ENCODE measurements around the gene FBXO46. TPM values are rescaled to one million over a fixed set of nuclear protein-coding genes. Genes with fewer than 3 reads are reported as not detected.

Gene FBXO46
- total RNA-seq, 1 experiment from 2014 or later = 45.5 TPM

DNA sequence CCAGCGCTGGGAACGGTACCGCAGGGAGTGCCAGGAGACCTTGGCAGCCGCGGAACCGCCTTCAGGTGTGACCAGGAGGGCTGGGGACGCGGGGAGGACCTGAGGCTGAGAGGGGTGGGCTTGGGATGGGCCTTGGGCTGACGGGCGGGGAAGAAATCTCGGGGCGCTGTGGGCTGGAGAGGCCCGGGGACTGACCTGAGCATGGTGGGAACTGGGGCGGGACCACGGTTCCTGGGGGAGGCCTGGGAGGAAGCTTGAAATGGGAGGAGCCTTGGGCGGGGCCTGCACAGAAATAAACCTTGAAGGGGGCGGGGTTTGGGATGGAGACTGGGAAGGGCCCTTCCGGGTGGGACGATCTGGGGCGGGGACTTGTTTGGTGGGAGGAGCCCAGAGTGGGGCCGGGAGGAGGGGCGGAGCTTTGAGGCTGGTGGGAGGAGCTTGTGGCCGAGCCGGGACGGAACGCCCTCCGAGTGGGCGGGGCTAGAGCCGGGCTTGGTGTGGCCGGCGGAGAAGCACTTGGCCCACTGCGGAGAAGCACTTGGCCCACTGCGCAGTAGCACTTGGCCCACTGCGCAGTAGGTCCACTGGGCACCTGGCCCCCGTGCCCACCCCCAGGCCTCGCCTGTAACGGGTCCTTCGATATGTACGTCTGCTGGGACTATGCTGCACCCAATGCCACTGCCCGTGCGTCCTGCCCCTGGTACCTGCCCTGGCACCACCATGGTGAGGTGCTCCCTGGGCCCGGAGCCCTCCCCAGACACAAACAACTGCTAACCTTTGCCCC, 59.8 kb downstream of the FBXO46 start:
- Histone ChIP-seq H2AFZ (peak overlapping the region; percentile 69), H3F3A (ENCODE audit: insufficient read depth, low read depth) (peaks cover 31% of the 10 kb centered on the region; the same call in 1 of the 2 replicates), H3K4me2 (peak overlapping the region; percentile 92), H3K4me3 (peak overlapping the region; percentile 51; the same call in 1 of the 2 replicates), H4K20me1 (ENCODE audit: insufficient read depth) (no peaks in the 10 kb centered on the region), H3K9me3 (ENCODE audit: insufficient read depth, low read depth) (no peaks in the 10 kb centered on the region), H3K27ac (no peak overlapping the region), H3K4me1 (replicated peaks; ENCODE audit: insufficient read depth) (peaks cover 35% of the 10 kb centered on the region), H3K79me2 (ENCODE audit: low read depth) (no peaks in the 10 kb centered on the region), H3K36me3 (ENCODE audit: low read depth) (no peaks in the 10 kb centered on the region), H3K27me3 (ENCODE audit: insufficient read depth, low read depth) (no peaks in the 10 kb centered on the region), H3K9me2 (ENCODE audit: insufficient read depth) (no peaks in the 10 kb centered on the region)
- BruUV-seq (replicated peaks) = no TSS peak
- no peak for TF ChIP-seq CTCF (conservative IDR thresholded peaks at IDR 0.05)
- no peak for TF ChIP-seq EZH2 (IDR thresholded peaks at IDR 0.05; ENCODE audit: low read depth)
- CTCF ChIA-PET = interaction anchor here (0.6 to 1.5 kb wide), 2 partner anchors 27 to 29 kb away, joined by 3 to 19 read pairs; no protein-coding TSS in a partner anchor
- POLR2A ChIA-PET (ENCODE audit: unreplicated experiment) = interaction anchor here (0.6 to 0.8 kb wide), 10 partner anchors 10 to 925 kb away, joined by 3 to 11 read pairs (median 6); partner anchors contain the start of genes QPCTL and TOMM40
- peak; percentile 81 to 96 for DNase-seq
- intact Hi-C loops (cut with micrococcal nuclease; ENCODE audit: unreplicated experiment) = no loop called here

- no peaks in the 10 kb centered on the region for H3K36me3 ChIP-seq (ENCODE audit: low read depth)
- H4K20me1 ChIP-seq (ENCODE audit: insufficient read depth) = no peaks in the 10 kb centered on the region
- peak overlapping the region; percentile 60 for H3K4me3 ChIP-seq
- peak overlapping the region; percentile 92 for H3K4me2 ChIP-seq
- no peaks in the 10 kb centered on the region for H3K27me3 ChIP-seq (ENCODE audit: insufficient read depth, low read depth)
- no peaks in the 10 kb centered on the region for H3K9me3 ChIP-seq (ENCODE audit: insufficient read depth, low read depth)
- peaks cover 35% of the 10 kb centered on the region for H3K4me1 ChIP-seq (replicated peaks; ENCODE audit: insufficient read depth)
- no peak for DNase-seq
- BruUV-seq (replicated peaks) = no TSS peak
- no peaks in the 10 kb centered on the region for H3K79me2 ChIP-seq (ENCODE audit: low read depth)
- H3F3A ChIP-seq (ENCODE audit: insufficient read depth, low read depth) = peaks cover 27% of the 10 kb centered on the region; the same call in 1 of the 2 replicates
- intact Hi-C loops (cut with micrococcal nuclease; ENCODE audit: unreplicated experiment) = no loop called here
- POLR2A ChIA-PET (ENCODE audit: unreplicated experiment) = interaction anchor here (0.7 to 1.0 kb wide), 3 partner anchors 9 to 153 kb away, joined by 3 to 17 read pairs (median 3); no protein-coding TSS in a partner anchor
- CTCF ChIA-PET = interaction anchor here (1.0 kb wide), 1 partner anchor 26 kb away, joined by 3 read pairs; no protein-coding TSS in a partner anchor
- H2AFZ ChIP-seq = peak overlapping the region; percentile 73
- 0 out of 2 replicates have a peak overlapping the region, but pooled peaks have one; percentile 7 for H3K27ac ChIP-seq
- TF ChIP-seq EZH2 (IDR thresholded peaks at IDR 0.05; ENCODE audit: low read depth) (no peak), CTCF (conservative IDR thresholded peaks at IDR 0.05) (no peak)
- no peaks in the 10 kb centered on the region for H3K9me2 ChIP-seq (ENCODE audit: insufficient read depth)
These were observed 62.3 kb downstream of the FBXO46 start for GRCh38 chr19:45668342-45668871.

GRCh38 chr19:45667620-45668341, 62.9 kb downstream of the FBXO46 start, which contains the start of gene GIPR:
TSS of gene GIPR (plus strand) at chr19:45668221. CDS start at chr19:45669521, 1,300 bp downstream.
- Histone ChIP-seq H3K9me3 (ENCODE audit: insufficient read depth, low read depth) (no peaks in the 10 kb centered on the region), H3K79me2 (ENCODE audit: low read depth) (no peaks in the 10 kb centered on the region), H3K27ac (peak within 1 kb of the TSS; percentile 20; the same call in 1 of the 2 replicates), H3K4me1 (replicated peaks; ENCODE audit: insufficient read depth) (peaks cover 35% of the 10 kb centered on the region), H3K9me2 (ENCODE audit: insufficient read depth) (no peaks in the 10 kb centered on the region), H2AFZ (peak within 1 kb of the TSS; percentile 73), H3K4me2 (peak within 1 kb of the TSS; percentile 92), H3K27me3 (ENCODE audit: insufficient read depth, low read depth) (no peaks in the 10 kb centered on the region), H3K4me3 (peak within 1 kb of the TSS; percentile 60), H3F3A (ENCODE audit: insufficient read depth, low read depth) (peaks cover 24% of the 10 kb centered on the region; the same call in 1 of the 2 replicates), H3K36me3 (ENCODE audit: low read depth) (no peaks in the 10 kb centered on the region), H4K20me1 (ENCODE audit: insufficient read depth) (no peaks in the 10 kb centered on the region)
- TF ChIP-seq EZH2 (IDR thresholded peaks at IDR 0.05; ENCODE audit: low read depth) (no peak), CTCF (conservative IDR thresholded peaks at IDR 0.05) (no peak)
- intact Hi-C loops (cut with micrococcal nuclease; ENCODE audit: unreplicated experiment) = no loop called here
- DNase-seq = peak; percentile 59 to 91
- no TSS peak for BruUV-seq (replicated peaks)
- CTCF ChIA-PET = no interaction called here
- POLR2A ChIA-PET (ENCODE audit: unreplicated experiment) = interaction anchor here (0.7 to 1.0 kb wide), 2 partner anchors 9 to 52 kb away, joined by 3 to 17 read pairs; no protein-coding TSS in a partner anchor

Measured in PC-9 (cell line).